Muscle of leg (tissue), 16 donors: Measurements from ENCODE around the gene MED4. TPM values are rescaled to one million over a fixed set of nuclear protein-coding genes. Genes with fewer than 3 reads are reported as not detected.

Source experiments
- DNase-seq: peaks from one replicate; pipeline ENCODE4 v3.0.0; 2013
- H3K27ac ChIP-seq: one replicate; pipeline ENCODE4 v1.5.1; 2013; ENCODE audit warnings: mild to moderate bottlenecking, low read length, control low read depth
- H3K27me3 ChIP-seq: one replicate; pipeline ENCODE4 v1.6.1; 2013; ENCODE audit warnings: low read length; ENCODE audit not compliant: control insufficient read depth, insufficient read depth
- H3K36me3 ChIP-seq: one replicate; pipeline ENCODE4 v1.6.1; 2013; ENCODE audit warnings: low read length; ENCODE audit not compliant: control insufficient read depth, insufficient read depth
- H3K4me1 ChIP-seq: one replicate; pipeline ENCODE4 v1.6.1; 2013; ENCODE audit warnings: low read length; ENCODE audit not compliant: control insufficient read depth, insufficient read depth
- H3K4me3 ChIP-seq: one replicate; pipeline ENCODE4 v1.5.1; 2013; ENCODE audit warnings: low read length, control low read depth
- H3K9me3 ChIP-seq: replicated peaks from 2 replicates; pipeline ENCODE4 v1.6.1; 2013; ENCODE audit warnings: low read depth, low read length; ENCODE audit not compliant: control insufficient read depth
- WGBS: methylation state at CpG from one replicate; pipeline ENCODE4 v1.1.5; 2013; ENCODE audit warnings: missing lambda C conversion rate; ENCODE audit not compliant: insufficient coverage; 5-methylcytosine and 5-hydroxymethylcytosine counted together
- long read RNA-seq, 11 donors: transcript quantifications; one replicate each; lab custom pipeline, GENCODE V29; 2026
- polyA plus RNA-seq, 8 donors: library from polyadenylated mRNA; unstranded; fragments of 120-200 nt; gene quantifications; one replicate each; pipeline versions ENCODE4 v1.2.1 to v1.2.3, GENCODE V29; 2013; ENCODE audit warnings: inconsistent platforms in 1 of 8, low replicate concordance in 1 of 8; ENCODE audit not compliant: insufficient read length in 8 of 8, insufficient read depth in 1 of 8
- total RNA-seq: library from RNA; stranded (reverse); fragments of 120-200 nt; gene quantifications from one replicate; pipeline ENCODE4 v1.2.4, GENCODE V29; 2013

The MED4 gene, protein sequence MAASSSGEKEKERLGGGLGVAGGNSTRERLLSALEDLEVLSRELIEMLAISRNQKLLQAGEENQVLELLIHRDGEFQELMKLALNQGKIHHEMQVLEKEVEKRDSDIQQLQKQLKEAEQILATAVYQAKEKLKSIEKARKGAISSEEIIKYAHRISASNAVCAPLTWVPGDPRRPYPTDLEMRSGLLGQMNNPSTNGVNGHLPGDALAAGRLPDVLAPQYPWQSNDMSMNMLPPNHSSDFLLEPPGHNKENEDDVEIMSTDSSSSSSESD
- total RNA-seq (38.1 TPM), polyA plus RNA-seq (10 to 100 TPM; 50.2 to 66.6 (median 57.8) TPM)
- long read RNA-seq, donor 1, transcript MED4-201 (7 exons, 2,022 nt) = major isoform, 13 of 26 reads
- long read RNA-seq, donor 1, partial matches to known transcripts = 11 of 26 reads
- long read RNA-seq, donor 1, other reads (novel, unspliced or antisense) = 0 of 26 reads
- long read RNA-seq, donor 2, partial matches to known transcripts = 0 of 3 reads
- long read RNA-seq, donor 2, other reads (novel, unspliced or antisense) = 0 of 3 reads
- long read RNA-seq, donor 3, transcript MED4-201 (7 exons, 2,022 nt) = major isoform, 36 of 65 reads
- long read RNA-seq, donor 3, transcript MED4-202 (7 exons, 931 nt) = minor isoform, 6 of 65 reads
- long read RNA-seq, donor 3, partial matches to known transcripts = 11 of 65 reads
- long read RNA-seq, donor 3, other reads (novel, unspliced or antisense) = 12 of 65 reads
- long read RNA-seq, donor 4, transcript MED4-201 (7 exons, 2,022 nt) = major isoform, 12 of 29 reads
- long read RNA-seq, donor 4, transcript MED4-202 (7 exons, 931 nt) = minor isoform, 5 of 29 reads
- long read RNA-seq, donor 4, partial matches to known transcripts = 12 of 29 reads
- long read RNA-seq, donor 4, other reads (novel, unspliced or antisense) = 0 of 29 reads
- long read RNA-seq, donor 5, transcript MED4-201 (7 exons, 2,022 nt) = major isoform, 61 of 143 reads
- long read RNA-seq, donor 5, transcript MED4-202 (7 exons, 931 nt) = minor isoform, 12 of 143 reads
- long read RNA-seq, donor 5, partial matches to known transcripts = 60 of 143 reads
- long read RNA-seq, donor 5, other reads (novel, unspliced or antisense) = 9 of 143 reads
- long read RNA-seq, donor 6, transcript MED4-201 (7 exons, 2,022 nt) = major isoform, 31 of 85 reads
- long read RNA-seq, donor 6, transcript MED4-202 (7 exons, 931 nt) = minor isoform, 7 of 85 reads
- long read RNA-seq, donor 6, partial matches to known transcripts = 45 of 85 reads
- long read RNA-seq, donor 6, other reads (novel, unspliced or antisense) = 0 of 85 reads
- long read RNA-seq, donor 7, transcript MED4-201 (7 exons, 2,022 nt) = major isoform, 22 of 59 reads
- long read RNA-seq, donor 7, partial matches to known transcripts = 34 of 59 reads
- long read RNA-seq, donor 7, other reads (novel, unspliced or antisense) = 0 of 59 reads
- long read RNA-seq, donor 8, transcript MED4-202 (7 exons, 931 nt) = minor isoform, 8 of 45 reads
- long read RNA-seq, donor 8, transcript MED4-201 (7 exons, 2,022 nt) = major isoform, 22 of 45 reads
- long read RNA-seq, donor 8, partial matches to known transcripts = 15 of 45 reads
- long read RNA-seq, donor 8, other reads (novel, unspliced or antisense) = 0 of 45 reads
- long read RNA-seq, donor 9, transcript MED4-201 (7 exons, 2,022 nt) = major isoform, 9 of 63 reads
- long read RNA-seq, donor 9, partial matches to known transcripts = 52 of 63 reads
- long read RNA-seq, donor 9, other reads (novel, unspliced or antisense) = 0 of 63 reads
- long read RNA-seq, donor 10, transcript MED4-201 (7 exons, 2,022 nt) = major isoform, 32 of 81 reads
- long read RNA-seq, donor 10, transcript MED4-202 (7 exons, 931 nt) = minor isoform, 8 of 81 reads
- long read RNA-seq, donor 10, partial matches to known transcripts = 40 of 81 reads
- long read RNA-seq, donor 10, other reads (novel, unspliced or antisense) = 0 of 81 reads
- long read RNA-seq, donor 11, transcript MED4-202 (7 exons, 931 nt) = minor isoform, 6 of 55 reads
- long read RNA-seq, donor 11, transcript MED4-201 (7 exons, 2,022 nt) = major isoform, 17 of 55 reads
- long read RNA-seq, donor 11, partial matches to known transcripts = 32 of 55 reads
- long read RNA-seq, donor 11, other reads (novel, unspliced or antisense) = 0 of 55 reads

DNA sequence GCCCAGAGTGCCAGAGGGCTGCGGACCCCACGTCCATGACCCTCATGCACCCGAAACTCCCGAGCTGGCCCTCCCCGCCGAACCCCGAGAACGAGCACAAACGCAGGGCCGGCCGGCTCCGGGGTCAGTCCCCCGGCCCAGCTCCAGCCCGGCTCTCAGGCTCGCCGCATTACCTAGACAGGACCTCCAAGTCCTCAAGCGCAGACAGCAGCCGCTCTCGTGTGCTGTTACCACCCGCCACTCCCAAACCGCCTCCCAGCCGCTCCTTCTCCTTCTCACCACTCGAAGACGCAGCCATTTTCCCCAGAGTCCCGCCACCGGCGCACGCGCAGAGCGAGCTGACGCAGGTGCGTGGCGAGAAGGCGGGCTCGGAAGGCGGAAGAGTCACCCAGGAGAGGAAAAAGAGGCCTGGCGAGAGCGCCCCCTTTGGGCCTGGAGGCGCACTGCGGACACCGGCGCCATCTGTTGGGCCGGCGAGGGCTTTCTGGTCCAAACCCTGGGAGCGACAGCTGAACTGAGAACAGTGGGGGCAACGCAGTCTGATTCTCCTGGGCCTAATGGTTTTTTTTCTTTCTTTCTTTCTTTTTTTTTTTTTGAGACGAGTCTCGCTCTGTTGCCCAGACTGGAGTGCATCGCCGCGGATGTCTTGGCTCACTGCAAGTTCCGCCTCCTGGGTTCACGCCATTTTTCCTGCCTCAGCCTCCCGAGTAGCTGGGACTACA is at the start of gene MED4:
Gene MED4, minus strand, starts transcription at position 324 of the 722 bp plus-strand sequence. Its CDS starts 26 bp downstream, at position 298.
- 5% methylated on average over 51 of the region's 54 CpGs for whole genome bisulfite sequencing
- H3K27me3 ChIP-seq = no peaks in the 10 kb centered on the region
- peak; percentile 99 for DNase-seq
- H3K4me3 ChIP-seq = peak within 1 kb of the TSS; percentile 91
- H3K27ac ChIP-seq = peak within 1 kb of the TSS; percentile 82
- peaks cover 4% of the 10 kb centered on the region for H3K36me3 ChIP-seq
- peaks cover 8% of the 10 kb centered on the region for H3K4me1 ChIP-seq
- H3K9me3 ChIP-seq = no peaks in the 10 kb centered on the region

DNA sequence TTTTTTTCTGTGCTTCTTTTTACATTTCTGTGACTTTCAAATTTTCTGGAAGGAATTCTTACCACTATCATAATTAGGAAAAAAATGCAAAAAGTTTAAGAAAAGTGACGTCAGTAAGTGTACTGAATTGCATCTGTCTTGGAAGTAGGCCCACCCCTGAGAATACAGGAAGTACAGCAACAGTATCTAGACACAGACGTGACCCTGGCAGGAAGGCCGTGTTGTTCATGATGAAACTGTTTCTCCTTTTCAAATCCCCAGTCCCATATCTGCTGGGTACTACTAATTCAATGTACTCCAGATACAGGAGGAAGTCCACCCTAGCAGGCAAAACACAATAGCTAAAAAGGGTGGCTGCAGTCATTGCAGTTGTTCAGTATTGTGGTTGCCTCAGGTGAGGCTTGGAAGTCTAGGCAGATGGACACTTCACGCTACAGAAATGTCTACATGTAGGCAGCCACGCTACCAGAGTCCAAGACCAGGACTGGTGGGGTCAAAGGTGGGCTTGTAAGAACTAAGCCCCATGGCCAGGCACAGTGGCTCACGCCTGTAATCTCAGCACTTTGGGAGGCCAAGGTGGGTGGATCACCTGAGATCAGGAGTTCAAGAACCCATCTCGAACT is 49.6 kb upstream of the MED4 start:
- WGBS = 100% methylated on average over 2 of the region's 7 CpGs
- no peaks in the 10 kb centered on the region for H3K36me3 ChIP-seq
- peak; percentile 89 for DNase-seq
- H3K9me3 ChIP-seq = no peaks in the 10 kb centered on the region
- no peak overlapping the region for H3K4me3 ChIP-seq
- H3K27me3 ChIP-seq = no peaks in the 10 kb centered on the region
- H3K4me1 ChIP-seq = peaks cover 4% of the 10 kb centered on the region
- H3K27ac ChIP-seq = peak overlapping the region; percentile 84

DNA sequence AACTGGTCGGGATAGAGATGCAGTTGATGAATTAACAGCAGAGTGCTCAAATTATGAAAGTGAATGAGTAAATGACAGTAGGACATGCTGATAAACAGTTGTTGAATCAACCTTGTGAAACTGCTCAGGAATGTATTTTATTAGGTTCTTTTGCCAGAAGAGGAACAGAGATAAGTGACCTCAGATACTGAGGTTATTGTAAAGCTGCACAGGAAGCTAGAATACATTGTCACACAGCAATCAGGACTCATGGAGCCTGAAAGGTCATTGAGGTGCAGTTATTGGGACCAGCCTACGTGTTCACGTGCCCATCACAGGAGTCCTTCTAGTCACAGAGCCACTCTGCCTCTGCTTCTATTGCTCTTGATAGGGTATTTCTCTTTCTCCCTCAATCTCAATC is 47.5 kb upstream of the MED4 start:
- Histone ChIP-seq H3K9me3 (no peaks in the 10 kb centered on the region), H3K27ac (no peak overlapping the region), H3K4me1 (peaks cover 4% of the 10 kb centered on the region), H3K36me3 (no peaks in the 10 kb centered on the region), H3K4me3 (no peak overlapping the region), H3K27me3 (no peaks in the 10 kb centered on the region)
- DNase-seq = no peak
- 85% methylated on average over 1 of the region's 3 CpGs for WGBS

DNA sequence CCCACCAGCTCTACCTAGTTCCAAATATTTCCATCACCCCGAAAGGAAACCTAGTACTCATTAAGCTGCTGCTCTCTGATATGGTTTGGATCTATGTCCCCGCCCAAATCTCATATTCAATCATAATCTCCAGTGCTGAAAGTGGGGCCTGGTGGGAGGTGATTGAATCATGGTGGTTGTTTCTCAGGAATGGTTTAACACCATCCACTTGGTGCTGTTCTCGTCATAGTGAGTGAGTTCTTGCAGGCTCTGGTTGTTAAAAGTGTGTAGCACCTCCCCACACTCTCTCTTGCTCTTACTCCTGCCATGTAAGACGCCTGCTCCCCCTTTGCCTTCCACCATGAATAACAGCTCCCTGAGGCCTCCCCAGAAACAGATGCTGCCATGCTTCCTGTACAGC is 43.4 kb upstream of the MED4 start:
- no peak for DNase-seq
- Histone ChIP-seq H3K36me3 (no peaks in the 10 kb centered on the region), H3K4me3 (no peak overlapping the region), H3K27ac (no peak overlapping the region), H3K4me1 (no peaks in the 10 kb centered on the region), H3K27me3 (no peaks in the 10 kb centered on the region), H3K9me3 (no peaks in the 10 kb centered on the region)
- WGBS = no CpG with 5 or more reads among the region's 4 CpGs

DNA sequence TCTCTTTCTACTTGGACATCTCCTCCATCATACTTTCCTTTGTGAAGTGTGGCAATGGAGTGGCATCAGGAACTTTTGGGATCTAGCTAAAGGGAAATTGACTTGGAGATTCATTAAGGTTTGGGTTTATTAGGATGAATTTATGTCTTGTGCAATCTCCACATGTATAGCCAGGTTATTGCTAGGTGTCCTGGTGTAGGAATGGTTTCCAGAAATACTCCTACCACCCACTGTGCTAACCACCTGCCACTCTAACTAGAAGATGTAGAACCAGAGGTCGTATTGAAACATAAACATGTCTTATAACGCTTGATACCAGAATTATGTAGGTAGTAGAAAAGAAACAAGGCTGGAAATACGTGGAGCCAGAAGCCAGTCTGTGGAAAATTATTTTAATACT is 38.1 kb upstream of the MED4 start:
- DNase-seq = no peak

DNA sequence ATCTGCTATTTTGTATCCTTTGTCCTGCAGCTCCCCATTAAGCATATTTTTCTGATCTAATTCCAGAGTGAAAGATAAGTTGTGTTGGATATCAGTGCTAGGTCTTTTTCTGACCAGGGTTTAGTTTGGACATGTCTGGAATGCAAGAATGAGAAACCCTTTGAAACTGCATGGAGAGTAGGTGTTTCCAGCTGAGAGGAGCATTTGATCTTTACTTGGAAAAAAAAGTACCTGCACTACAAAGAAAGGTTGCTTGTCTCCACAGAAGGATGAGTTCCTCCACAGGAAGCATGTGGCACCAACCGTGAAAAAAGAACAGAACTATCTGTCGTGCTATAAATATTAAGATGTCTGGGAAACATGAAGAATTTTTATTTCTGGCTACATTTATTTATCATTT is 36.6 kb upstream of the MED4 start:
- Histone ChIP-seq H3K4me1 (peaks cover 4% of the 10 kb centered on the region), H3K36me3 (no peaks in the 10 kb centered on the region), H3K27me3 (no peaks in the 10 kb centered on the region), H3K4me3 (no peak overlapping the region), H3K27ac (no peak overlapping the region), H3K9me3 (no peaks in the 10 kb centered on the region)
- DNase-seq = no peak
- no CpG with 5 or more reads among the region's 2 CpGs for WGBS

More for the DNA sequence above, 38.1 kb upstream of the MED4 start:
- no peaks in the 10 kb centered on the region for H3K36me3 ChIP-seq
- H3K4me3 ChIP-seq = no peak overlapping the region
- no peaks in the 10 kb centered on the region for H3K27me3 ChIP-seq
- H3K4me1 ChIP-seq = no peaks in the 10 kb centered on the region
- no peaks in the 10 kb centered on the region for H3K9me3 ChIP-seq
- H3K27ac ChIP-seq = no peak overlapping the region
- WGBS = no CpG with 5 or more reads among the region's 3 CpGs

DNA sequence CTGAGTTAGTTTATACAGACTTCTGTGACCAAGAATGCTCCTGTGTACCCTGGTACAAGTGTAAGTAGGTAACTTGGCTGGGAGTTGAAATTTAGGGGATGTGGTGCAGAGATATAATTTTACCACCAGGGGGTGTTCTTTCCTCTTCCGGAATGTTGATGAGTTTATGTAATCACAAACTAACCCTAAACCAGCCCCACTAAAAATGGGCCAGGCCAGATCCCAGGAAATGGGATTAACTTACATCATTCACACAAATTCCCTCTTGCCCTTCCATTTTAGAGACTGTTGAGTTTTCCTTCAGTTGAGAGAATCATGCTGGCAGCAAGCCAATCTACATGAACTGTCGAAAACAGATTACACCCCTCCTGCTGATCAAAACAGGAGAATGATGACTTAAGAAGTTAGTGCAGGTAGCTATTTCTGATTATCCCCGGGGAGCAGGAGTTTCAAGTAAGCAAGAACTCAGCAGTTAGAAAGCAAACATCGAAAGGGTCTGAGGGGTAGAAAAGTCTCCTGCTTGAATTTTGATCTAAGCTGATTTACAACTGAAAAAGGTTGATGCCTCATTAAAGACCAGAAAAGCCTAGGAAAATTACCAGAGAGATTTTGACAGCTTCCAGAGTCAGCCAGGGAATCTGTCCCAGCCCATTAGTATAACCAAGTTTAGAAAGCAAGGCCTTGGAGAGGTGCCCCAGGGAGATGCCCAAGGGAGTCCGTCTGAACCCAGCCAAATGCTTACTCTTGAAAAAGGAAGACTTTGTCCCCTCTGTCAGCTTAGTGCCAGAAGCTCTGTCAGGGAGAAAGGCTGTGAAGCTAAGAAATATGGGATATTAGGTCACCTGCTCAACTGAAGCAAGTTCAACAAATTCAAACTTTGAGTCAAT is 32.3 kb upstream of the MED4 start:
- no peaks in the 10 kb centered on the region for H3K9me3 ChIP-seq
- H3K36me3 ChIP-seq = no peaks in the 10 kb centered on the region
- WGBS = 17% methylated on average over 3 of the region's 5 CpGs
- H3K4me3 ChIP-seq = no peak overlapping the region
- peaks cover 10% of the 10 kb centered on the region for H3K4me1 ChIP-seq
- DNase-seq = peak; percentile 89
- no peaks in the 10 kb centered on the region for H3K27me3 ChIP-seq
- peak overlapping the region; percentile 42 for H3K27ac ChIP-seq
